Measurements from ENCODE around the gene PDCD2. TPM values are rescaled to one million over a fixed set of nuclear protein-coding genes. Genes with fewer than 3 reads are reported as not detected.

PDCD2 gene
- total RNA-seq, 1 donor from 2014 or later, result 69.4 TPM

GRCh38 chr6:170525795-170526194, 58.6 kb downstream of the PDCD2 start:
- no peak overlapping the region for H3K4me3 Mint-ChIP-seq (ENCODE audit: unreplicated experiment)
- no peak overlapping the region for H3K27ac Mint-ChIP-seq (ENCODE audit: unreplicated experiment)
- DNase-seq (ENCODE audit: low spot score), result no peak
- no peaks in the 10 kb centered on the region for H3K9me3 Mint-ChIP-seq (ENCODE audit: unreplicated experiment)
- H3K36me3 Mint-ChIP-seq (ENCODE audit: low read depth, unreplicated experiment), result peaks cover 6% of the 10 kb centered on the region
- no peak for TF ChIP-seq CTCF (IDR thresholded peaks at IDR 0.05; ENCODE audit: unreplicated experiment)
- peaks cover 3% of the 10 kb centered on the region for H3K27me3 Mint-ChIP-seq (ENCODE audit: unreplicated experiment)
- peaks cover 36% of the 10 kb centered on the region for H3K4me1 Mint-ChIP-seq (ENCODE audit: unreplicated experiment)

Other genes with a start within 250 kb of the PDCD2 start
- 165 TPM for gene PSMB1, start 31.3 kb downstream of the PDCD2 start, total RNA-seq (ENCODE audit: unreplicated experiment)
- gene TBP, start 30.3 kb downstream of the PDCD2 start, total RNA-seq (ENCODE audit: unreplicated experiment), result 17.1 TPM